GM12878 (cell line): Measurements from ENCODE around the gene NHS. TPM values are rescaled to one million over a fixed set of nuclear protein-coding genes. Genes with fewer than 3 reads are reported as not detected.

Experiments used
- ATAC-seq: fragments of 200-7000 bp; cut with Tn5 transposase; 3 replicates; pipeline ENCODE4 v1.9.1; 2020; ENCODE audit warnings: mild to moderate bottlenecking, moderate library complexity
- BruUV-seq: library from RNA; stranded (reverse); fragments of 400-500 nt; replicated peaks from 2 replicates; lab custom pipeline; 2021; lab: Mats Ljungman, UMichigan
- CTCF ChIA-PET: fragments of 300-600 bp; sonication (Branson Sonifier 250); formaldehyde crosslinking; extraction: SDS; loops from one replicate; lab custom pipeline; 2021; ENCODE audit warnings: inconsistent platforms; lab: Yijun Ruan, JAX
- POLR2A ChIA-PET: fragments of 350-600 bp; formaldehyde crosslinking; extraction: SDS; loops from one replicate; lab custom pipeline; 2021; ENCODE audit warnings: inconsistent platforms; lab: Charles Lee
- RAD21 ChIA-PET: fragments of 300-600 bp; sonication (Branson Sonifier 250); formaldehyde crosslinking; loops from one replicate; lab custom pipeline; 2023; ENCODE audit warnings: antibody characterized with exemption; ENCODE audit not compliant: unreplicated experiment; lab: Charles Lee
- SMC1A ChIA-PET: fragments of 300-600 bp; sonication (Branson Sonifier 250); formaldehyde crosslinking; loops from one replicate; lab custom pipeline; 2023; ENCODE audit not compliant: unreplicated experiment, uncharacterized antibody; lab: Charles Lee
- DNase-seq: peaks from one replicate; pipeline ENCODE4 v3.0.0-alpha.2; 2011; ENCODE audit warnings: low read depth, low spot score
- FAIRE-seq: peaks from 3 replicates; lab custom pipeline; 2011; peaks lifted over from hg19 to GRCh38; lab: Jason Lieb, UNC
- H2AFZ ChIP-seq: 2 replicates; pipeline ENCODE4 v1.6.0; 2011; ENCODE audit warnings: low read depth, low read length, control low read depth; ENCODE audit not compliant: control insufficient read depth
- H3K27ac ChIP-seq: 2 replicates; pipeline ENCODE4 v1.5.1; 2011; ENCODE audit warnings: control low read depth; ENCODE audit not compliant: control insufficient read depth, insufficient read depth
- H3K27me3 ChIP-seq, 2 experiments: replicated peaks in 1 of 2; 2 replicates each; pipeline versions ENCODE4 v1.6.0 to v1.6.1; 2011; ENCODE audit warnings: low read length in 1 of 2; ENCODE audit not compliant: control insufficient read depth in 2 of 2, insufficient read depth in 2 of 2
- H3K36me3 ChIP-seq, 2 experiments: 2 replicates each; pipeline ENCODE4 v1.5.1; 2011; ENCODE audit warnings: low read length in 1 of 2; ENCODE audit not compliant: control insufficient read depth in 2 of 2, insufficient read depth in 2 of 2
- H3K4me1 ChIP-seq: 2 replicates; pipeline ENCODE4 v1.6.1; 2011; ENCODE audit warnings: mild to moderate bottlenecking, low read length, moderate library complexity, mixed read lengths; ENCODE audit not compliant: control insufficient read depth, insufficient read depth
- H3K4me2 ChIP-seq: 2 replicates; pipeline ENCODE4 v1.6.0; 2011; ENCODE audit warnings: control low read depth; ENCODE audit not compliant: control insufficient read depth, insufficient read depth
- H3K4me3 ChIP-seq: fragments of 200-600 bp; sonication (generic); 2 replicates; pipeline ENCODE4 v1.5.1; 2016
- H3K79me2 ChIP-seq: 2 replicates; pipeline ENCODE4 v1.6.0; 2011; ENCODE audit warnings: low read length; ENCODE audit not compliant: control insufficient read depth, insufficient read depth
- H3K9ac ChIP-seq: 2 replicates; pipeline ENCODE4 v1.8.0; 2011; ENCODE audit warnings: low read length, control low read depth, mixed read lengths; ENCODE audit not compliant: control insufficient read depth, insufficient read depth
- H3K9me3 ChIP-seq: replicated peaks from 3 replicates; pipeline ENCODE4 v1.5.1; 2011; ENCODE audit warnings: mild to moderate bottlenecking, low read length; ENCODE audit not compliant: control insufficient read depth, insufficient read depth
- H4K20me1 ChIP-seq: 2 replicates; pipeline ENCODE4 v1.6.0; 2011; ENCODE audit not compliant: control insufficient read depth, insufficient read depth
- ATF2 ChIP-seq: IDR thresholded peaks from 2 replicates; pipeline ENCODE4 v1.6.1; 2012; ENCODE audit warnings: low read length, inconsistent platforms
- ATF3 ChIP-seq: IDR thresholded peaks from 2 replicates; pipeline ENCODE4 v1.6.1; 2011; ENCODE audit warnings: low read depth, mild to moderate bottlenecking, low read length, moderate library complexity, borderline replicate concordance; ENCODE audit errors: extremely low read depth
- CEBPZ ChIP-seq: fragments of 150-350 bp; IDR thresholded peaks from 2 replicates; pipeline ENCODE4 v1.6.1; 2016; ENCODE audit warnings: low read depth, low read length
- CREB1 ChIP-seq: IDR thresholded peaks from 2 replicates; pipeline ENCODE4 v1.6.1; 2012; ENCODE audit warnings: low read depth, mild to moderate bottlenecking, inconsistent platforms
- E2F8 ChIP-seq: fragments of 450-650 bp; IDR thresholded peaks from 2 replicates; pipeline ENCODE4 v1.6.1; 2018; ENCODE audit warnings: mild to moderate bottlenecking, low read depth, moderate library complexity; ENCODE audit not compliant: partially characterized antibody
- EED ChIP-seq: sonication (generic); IDR thresholded peaks from 2 replicates; pipeline ENCODE4 v1.6.1; 2016; ENCODE audit warnings: antibody characterized with exemption, low read depth
- MLLT1 ChIP-seq: fragments of 450-650 bp; IDR thresholded peaks from 2 replicates; pipeline ENCODE4 v1.6.1; 2016; ENCODE audit warnings: mild to moderate bottlenecking
- NFXL1 ChIP-seq: fragments of 450-650 bp; IDR thresholded peaks from 2 replicates; pipeline ENCODE4 v1.6.1; 2017; ENCODE audit warnings: antibody characterized with exemption, mild to moderate bottlenecking, borderline replicate concordance
- SIX5 ChIP-seq: IDR thresholded peaks from 2 replicates; pipeline ENCODE4 v1.6.1; 2011; ENCODE audit warnings: mild to moderate bottlenecking, low read depth, low read length, moderate library complexity; ENCODE audit not compliant: severe bottlenecking
- SMC3 ChIP-seq: IDR thresholded peaks from 2 replicates; pipeline ENCODE4 v1.6.1; 2011; ENCODE audit warnings: low read length, improper control_type of control experiment, borderline replicate concordance
- WRNIP1 ChIP-seq: IDR thresholded peaks from 2 replicates; pipeline ENCODE4 v1.6.1; 2011; ENCODE audit warnings: low read depth, low read length, improper control_type of control experiment, borderline replicate concordance
- ZBTB33 ChIP-seq: fragments of 450-650 bp; IDR thresholded peaks from 2 replicates; pipeline ENCODE4 v1.6.1; 2017; ENCODE audit warnings: mild to moderate bottlenecking
- ZZZ3 ChIP-seq: IDR thresholded peaks from 2 replicates; pipeline ENCODE4 v1.6.1; 2011; ENCODE audit warnings: low read depth; ENCODE audit not compliant: control insufficient read depth, insufficient read length
- WGBS: methylation state at CpG from one replicate; pipeline ENCODE4 v1.1.6; 2016; ENCODE audit warnings: low lambda C conversion rate; ENCODE audit not compliant: insufficient replicate concordance, insufficient coverage; ENCODE audit errors: missing lambda C conversion rate; 5-methylcytosine and 5-hydroxymethylcytosine counted together
- in situ Hi-C: fragments of 300-500 bp; cut with MboI; formaldehyde crosslinking; loops from 9 replicates; pipeline ENCODE4 v1.14.3; 2018; ENCODE audit warnings: mixed read lengths
- intact Hi-C: fragments of 100-400 bp; cut with micrococcal nuclease; formaldehyde crosslinking; loops from one replicate; pipeline ENCODE4 v1.14.2; 2022; ENCODE audit not compliant: unreplicated experiment
- polyA plus RNA-seq, 11 experiments: library from polyadenylated mRNA; depleted of rRNA in 4 of 11; unstranded in 6 of 11; stranded (reverse) in 5 of 11; fragments of >200 nt; fragmentation: Nextera tagmentation in 4 of 11; fragmentation: Illumina TruSeq in 1 of 11; extraction: Ambion mirVana in 4 of 11; extraction: Trizol in 1 of 11; gene quantifications; 1 replicate in 1 of 11; 2 replicates in 10 of 11; pipeline versions ENCODE4 v1.2.1 to v1.2.3, GENCODE V29; 2011 to 2016; ENCODE audit warnings: inconsistent platforms in 2 of 11, missing spikeins in 2 of 11, low read depth in 1 of 11
- total RNA-seq, 4 experiments: library from RNA; depleted of rRNA in 3 of 4; stranded (reverse); fragments of >200 nt in 3 of 4; fragmentation: Illumina TruSeq in 1 of 4; extraction: Trizol in 1 of 4; gene quantifications; 2 replicates each; pipeline versions ENCODE4 v1.2.1 to v1.2.3, GENCODE V29; 2013 to 2021

Gene NHS
- total and polyA plus RNA-seq, 10 of the 15 experiments (the other 5 are each of a cell fraction or from before 2014, with no cell fraction given), result under 0.01 to 0.07 (median 0.03) TPM; not detected in 7

GRCh38 chrX:17410651-17411050 lies 35.7 kb downstream of the NHS start:
- H3K79me2 ChIP-seq, result no peaks in the 10 kb centered on the region
- H3K4me3 ChIP-seq, result no peak overlapping the region
- no TSS peak for BruUV-seq
- ATAC-seq (no peak), FAIRE-seq (no peak), DNase-seq (no peak)
- WGBS, result 0% methylated on average over 2 of the region's 2 CpGs
- no peak overlapping the region for H3K4me2 ChIP-seq
- H3K4me1 ChIP-seq, result no peaks in the 10 kb centered on the region
- POLR2A ChIA-PET, result no interaction called here
- no peak overlapping the region for H3K9ac ChIP-seq
- H2AFZ ChIP-seq, result no peak overlapping the region
- SMC1A ChIA-PET, result no interaction called here
- RAD21 ChIA-PET, result no interaction called here
- H3K27ac ChIP-seq, result no peak overlapping the region
- CTCF ChIA-PET, result no interaction called here
- no peaks in the 10 kb centered on the region for H3K36me3 ChIP-seq
- no peaks in the 10 kb centered on the region for H3K9me3 ChIP-seq
- in situ Hi-C loops, result no loop called here
- H3K27me3 ChIP-seq, result no peaks in the 10 kb centered on the region
- H4K20me1 ChIP-seq, result no peaks in the 10 kb centered on the region
- intact Hi-C loops, result no loop called here
- no peak for TF ChIP-seq CREB1
- no peak for TF ChIP-seq MLLT1
- TF ChIP-seq CEBPZ, result no peak
- TF ChIP-seq ZZZ3, result no peak
- no peak for TF ChIP-seq SIX5
- TF ChIP-seq E2F8, result no peak
- TF ChIP-seq SMC3, result no peak
- TF ChIP-seq WRNIP1, result no peak
- TF ChIP-seq ATF3, result no peak
- TF ChIP-seq EED, result no peak
- no peak for TF ChIP-seq ZBTB33
- TF ChIP-seq NFXL1, result no peak
- no peak for TF ChIP-seq ATF2
